ENCODE results near the gene CCDC149. TPM values are rescaled to one million over a fixed set of nuclear protein-coding genes. Genes with fewer than 3 reads are reported as not detected.

Gene CCDC149
- total and polyA plus RNA-seq, 2 of the 4 experiments (the other 2 are of a cell fraction), result 6.7 to 7.0 TPM

GRCh38 chr4:24888475-24889344 lies 24.1 kb downstream of the CCDC149 start:
- DNase-seq, result no peak
- Histone ChIP-seq H3K9me3 (ENCODE audit: control insufficient read depth, insufficient read depth, low read length) (no peaks in the 10 kb centered on the region), H2BK5ac (ENCODE audit: low read depth, low read length, poor library complexity, severe bottlenecking) (no peak overlapping the region), H2AK5ac (ENCODE audit: low read depth, low read length) (no peak overlapping the region), H2BK120ac (ENCODE audit: low read depth, low read length) (no peak overlapping the region), H2BK15ac (ENCODE audit: low read depth, low read length) (no peak overlapping the region), H3K4ac (ENCODE audit: low read depth, low read length) (no peak overlapping the region), H3K9ac (ENCODE audit: low read depth, low read length) (no peak overlapping the region), H2AK9ac (replicated peaks; ENCODE audit: low read depth, low read length, poor library complexity) (no peak overlapping the region), H2BK20ac (ENCODE audit: low read depth, low read length) (no peak overlapping the region; the same call in 1 of the 2 replicates), H3K56ac (ENCODE audit: extremely low read depth, insufficient read depth, low read length) (no peak overlapping the region), H3K79me1 (ENCODE audit: low read depth in 1 of 2, low read length in 2 of 2) (0 out of 4 replicates have a peak, but pooled peaks cover 0 to 2% of the 10 kb centered on the region in 2 experiments), H3K4me2 (ENCODE audit: low read depth, low read length) (no peak overlapping the region), H3K27me3 (ENCODE audit: control insufficient read depth, insufficient read depth, low read length) (no peaks in the 10 kb centered on the region), H3K18ac (ENCODE audit: low read depth, low read length) (no peak overlapping the region), H3K4me1 (ENCODE audit: control insufficient read depth, insufficient read depth, low read length) (peaks cover 3% of the 10 kb centered on the region; the same call in 1 of the 2 replicates), H3K27ac (ENCODE audit: insufficient read depth, low read length) (no peak overlapping the region), H3K36me3 (ENCODE audit: control insufficient read depth, insufficient read depth, low read length) (no peaks in the 10 kb centered on the region), H3K14ac (replicated peaks; ENCODE audit: low read depth, low read length) (no peak overlapping the region), H3K4me3 (ENCODE audit: insufficient read depth, low read depth, low read length) (no peak overlapping the region), H4K5ac (ENCODE audit: low read depth, low read length) (no peak overlapping the region), H3K9me1 (ENCODE audit: insufficient read depth, low read length) (peaks cover 6% of the 10 kb centered on the region; the same call in 1 of the 2 replicates), H2AFZ (replicated peaks; ENCODE audit: low read length, poor library complexity) (no peak overlapping the region), H3K23ac (ENCODE audit: low read depth, low read length) (no peak overlapping the region), H4K91ac (ENCODE audit: insufficient read depth, low read depth, low read length) (no peak overlapping the region), H4K20me1 (ENCODE audit: insufficient read depth, low read length) (no peaks in the 10 kb centered on the region), H4K8ac (ENCODE audit: low read depth in 2 of 2, low read length in 2 of 2) (no peak overlapping the region)
- no TSS peak for BruUV-seq (replicated peaks)
- dilution Hi-C loops (cut with HindIII; ENCODE audit: low sequenced_read_pairs, unreplicated experiment), result no loop called here
- intact Hi-C loops (cut with micrococcal nuclease), result no loop called here
- in situ Hi-C loops (cut with MboI; ENCODE audit: low sequenced_read_pairs), result no loop called here
- no peak for TF ChIP-seq MXI1 (IDR thresholded peaks at IDR 0.05; ENCODE audit: borderline replicate concordance, low read depth, low read length)
- no peak for TF ChIP-seq RFX5 (IDR thresholded peaks at IDR 0.05; ENCODE audit: low read depth, low read length)
- TF ChIP-seq CHD1 (IDR thresholded peaks at IDR 0.05; ENCODE audit: low read depth, low read length), result no peak
- TF ChIP-seq MAZ (IDR thresholded peaks at IDR 0.05; ENCODE audit: borderline replicate concordance, low read depth, low read length), result no peak
- TF ChIP-seq, protein P1, sequence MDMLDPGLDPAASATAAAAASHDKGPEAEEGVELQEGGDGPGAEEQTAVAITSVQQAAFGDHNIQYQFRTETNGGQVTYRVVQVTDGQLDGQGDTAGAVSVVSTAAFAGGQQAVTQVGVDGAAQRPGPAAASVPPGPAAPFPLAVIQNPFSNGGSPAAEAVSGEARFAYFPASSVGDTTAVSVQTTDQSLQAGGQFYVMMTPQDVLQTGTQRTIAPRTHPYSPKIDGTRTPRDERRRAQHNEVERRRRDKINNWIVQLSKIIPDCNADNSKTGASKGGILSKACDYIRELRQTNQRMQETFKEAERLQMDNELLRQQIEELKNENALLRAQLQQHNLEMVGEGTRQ (IDR thresholded peaks at IDR 0.05; ENCODE audit: low read depth, low read length), result no peak
- no peak for ATAC-seq (ENCODE audit: low read depth)
- WGBS, 2 experiments (ENCODE audit: extremely low coverage in 2 of 2, insufficient read length in 1 of 2), result 79% methylated on average over 2 of the region's 8 CpGs; no CpG with 5 or more reads in 1 of the 2 experiments
- POLR2A ChIA-PET (ENCODE audit: unreplicated experiment), result no interaction called here
- CTCF ChIA-PET, result interaction anchor here (0.7 kb wide), 1 partner anchor 91 kb away, joined by 6 read pairs; no protein-coding TSS in a partner anchor

Measured in IMR-90 (cell line).